Activated T-cell treated with anti-CD3 and anti-CD28 coated beads, Interleukin-2, amount 50 U/mL, for 48 hours (primary cell): ENCODE results near the gene RALGPS2.

ENCODE experiments used
- DNase-seq, 2 experiments: peaks; one replicate each; pipeline ENCODE4 v3.0.0-alpha.2; 2020

The RALGPS2 gene

DNA sequence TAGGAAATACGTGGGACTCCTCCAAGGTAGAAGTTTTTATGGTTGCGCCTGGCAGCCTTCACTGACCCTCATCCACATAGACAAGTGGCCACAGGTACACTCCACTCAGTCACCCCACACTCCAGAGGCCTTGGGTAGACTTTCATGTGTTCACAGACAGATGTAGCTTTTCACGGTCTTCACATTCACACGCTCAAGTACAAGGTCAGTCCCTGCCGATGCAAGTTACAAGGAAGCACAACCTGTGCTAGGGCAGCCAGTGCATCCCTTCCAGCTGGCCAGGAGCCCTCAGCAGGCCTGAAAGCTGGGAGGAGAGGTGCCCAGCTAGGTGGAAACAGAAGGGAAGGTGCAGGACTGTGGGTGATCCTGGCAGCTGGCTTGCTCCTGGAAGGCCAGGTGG lies 245.1 kb downstream of the RALGPS2 start:
- no peak for DNase-seq
